NCI-H524 (cell line): Measurements from ENCODE around the gene BCAS3.

Experiments
- DNase-seq, 2 experiments: peaks; one replicate each; lab custom pipeline; 2025; lab: John Stamatoyannopoulos, UW

The BCAS3 gene

DNA sequence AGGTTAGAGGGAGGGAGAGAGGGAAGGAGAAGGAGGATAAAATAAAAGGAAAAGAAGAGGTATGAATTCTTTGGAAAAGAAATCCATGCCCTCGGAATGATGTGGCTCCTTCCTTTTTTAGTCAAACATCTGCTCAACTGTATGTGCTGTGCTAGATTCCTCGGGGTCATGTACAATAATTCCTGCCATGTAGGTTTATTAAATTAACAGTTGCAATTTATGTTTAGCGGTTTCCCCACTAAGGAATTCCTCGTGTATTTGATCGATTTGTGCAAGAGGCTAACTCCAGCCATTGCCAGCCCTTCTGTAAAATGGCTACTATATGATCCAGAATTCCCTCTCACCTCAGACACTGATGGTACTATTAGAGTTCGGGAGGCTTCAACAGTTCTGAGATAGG is 639.0 kb downstream of the BCAS3 start:
- no peak for DNase-seq

DNA sequence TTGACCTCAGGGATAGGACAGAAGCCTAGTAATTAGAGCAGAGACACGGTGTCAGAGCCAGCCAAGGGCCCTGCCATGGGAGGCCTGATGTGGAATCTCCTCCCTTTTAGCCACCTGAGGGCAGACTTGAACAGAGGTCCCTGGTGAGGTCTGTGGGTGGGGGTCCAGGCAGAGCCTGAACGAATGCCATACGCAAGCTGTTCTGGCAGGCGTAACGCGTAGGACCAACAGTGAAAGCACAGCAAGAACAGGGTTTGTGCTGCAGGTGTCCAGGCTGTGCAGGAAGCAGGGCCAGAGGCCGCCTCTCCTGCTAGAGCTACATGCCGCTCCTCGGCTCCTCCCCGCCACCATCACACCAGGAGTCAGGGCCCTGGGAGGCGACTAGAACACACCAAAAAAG is 640.1 kb downstream of the BCAS3 start:
- no peak for DNase-seq

GRCh38 chr17:61318684-61319098 is 641.0 kb downstream of the BCAS3 start:
- no peak for DNase-seq

DNA sequence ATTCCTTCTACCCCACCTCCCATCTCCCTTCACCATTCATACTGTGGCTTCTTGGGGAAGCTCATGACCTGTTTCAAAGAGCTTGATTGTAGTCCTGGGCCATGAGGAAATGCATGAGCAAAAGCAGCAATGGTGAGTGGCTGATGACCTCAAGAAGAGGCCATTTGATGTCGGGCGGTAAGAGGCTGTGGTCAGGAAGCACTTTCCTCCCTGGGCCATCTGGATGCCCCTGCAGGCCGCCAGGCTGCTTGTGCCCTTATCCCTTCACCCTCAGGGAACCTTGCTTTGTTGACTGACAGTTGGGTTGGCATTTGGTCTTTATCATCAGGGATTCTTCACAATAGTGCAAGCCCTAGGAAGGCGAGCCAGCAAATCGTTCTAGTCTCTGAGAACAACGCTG is 643.7 kb downstream of the BCAS3 start:
- DNase-seq, result no peak

DNA sequence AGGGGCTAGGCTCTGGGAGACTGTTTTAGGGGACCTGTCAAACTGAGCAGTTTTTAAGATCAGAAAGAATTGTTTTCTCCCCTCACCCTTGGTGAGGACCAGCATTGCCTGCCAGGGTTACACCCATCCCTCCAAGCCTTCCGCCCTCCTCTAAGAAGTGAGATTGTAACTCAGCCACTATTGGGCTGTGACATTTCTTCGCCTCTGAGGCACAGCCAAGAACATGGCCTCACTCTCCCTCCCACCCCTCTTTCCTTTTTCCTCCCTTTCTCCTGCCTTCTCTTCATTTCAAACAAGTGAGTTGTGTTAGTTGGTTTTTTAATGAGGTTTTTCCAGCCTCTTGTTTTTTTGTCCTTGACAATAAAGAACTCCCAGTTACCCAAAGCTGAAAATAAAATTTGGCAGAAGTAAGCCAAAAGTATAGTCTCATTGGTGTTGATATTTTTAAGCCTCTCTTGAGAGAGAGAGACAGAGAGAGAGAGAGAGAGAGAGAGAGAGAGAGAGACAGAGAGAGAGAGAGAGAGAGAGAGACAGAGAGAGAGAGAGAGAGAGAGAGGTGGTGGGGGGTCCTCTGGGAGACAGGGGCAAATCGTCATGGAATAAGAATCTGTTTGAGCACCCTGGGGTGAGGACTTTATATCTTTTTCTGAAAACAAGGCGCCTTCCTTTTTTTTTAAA is 644.8 kb downstream of the BCAS3 start:
- DNase-seq, result no peak

GRCh38 chr17:61323003-61323908 is 645.6 kb downstream of the BCAS3 start:
- DNase-seq, result no peak

DNA sequence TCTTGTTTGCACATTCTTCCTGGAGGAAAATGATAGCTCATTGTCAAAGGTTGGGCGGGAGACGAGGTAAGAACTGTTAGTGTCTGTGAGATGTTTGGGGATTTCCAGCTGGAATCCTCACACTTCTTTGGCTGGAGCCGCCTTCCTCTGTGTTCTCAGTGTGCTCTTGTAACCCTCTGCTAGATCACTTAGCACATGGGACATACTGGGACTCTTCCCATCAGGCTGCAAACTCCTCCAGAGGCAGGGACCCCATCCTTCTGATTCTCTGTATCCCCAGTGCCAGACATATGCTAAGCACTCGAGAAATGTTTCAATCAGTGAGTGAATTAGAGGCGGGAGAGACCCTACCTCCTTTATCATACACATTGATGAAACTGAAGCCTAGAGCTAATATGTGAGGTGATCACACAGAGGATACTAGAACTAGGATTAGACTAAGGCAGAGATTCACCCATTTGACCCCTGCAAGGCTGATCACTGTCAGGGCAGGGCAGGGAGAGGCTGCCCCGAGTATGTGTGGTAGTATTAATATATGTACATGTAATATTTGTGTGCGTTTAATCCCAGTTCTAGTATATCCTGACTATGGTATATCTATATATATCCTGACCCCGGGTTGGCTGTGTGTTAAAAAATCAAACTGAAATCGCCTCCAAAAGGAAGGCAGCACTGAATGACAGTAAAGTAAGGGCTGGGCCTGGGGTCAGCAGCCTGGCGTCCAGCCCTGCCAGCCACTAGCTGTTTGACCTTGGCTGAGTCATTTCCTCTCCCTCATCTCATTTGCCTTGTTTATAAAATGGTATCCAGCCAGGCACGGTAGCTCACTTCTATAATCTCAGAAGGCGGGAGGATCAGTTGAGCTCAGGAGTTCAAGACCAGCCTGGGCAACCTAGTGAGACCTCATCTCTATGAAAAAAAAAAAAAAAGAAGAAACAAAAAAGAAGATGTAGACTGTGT is 646.5 kb downstream of the BCAS3 start:
- no peak for DNase-seq

GRCh38 chr17:61324950-61325349 is 647.3 kb downstream of the BCAS3 start:
- no peak for DNase-seq

DNA sequence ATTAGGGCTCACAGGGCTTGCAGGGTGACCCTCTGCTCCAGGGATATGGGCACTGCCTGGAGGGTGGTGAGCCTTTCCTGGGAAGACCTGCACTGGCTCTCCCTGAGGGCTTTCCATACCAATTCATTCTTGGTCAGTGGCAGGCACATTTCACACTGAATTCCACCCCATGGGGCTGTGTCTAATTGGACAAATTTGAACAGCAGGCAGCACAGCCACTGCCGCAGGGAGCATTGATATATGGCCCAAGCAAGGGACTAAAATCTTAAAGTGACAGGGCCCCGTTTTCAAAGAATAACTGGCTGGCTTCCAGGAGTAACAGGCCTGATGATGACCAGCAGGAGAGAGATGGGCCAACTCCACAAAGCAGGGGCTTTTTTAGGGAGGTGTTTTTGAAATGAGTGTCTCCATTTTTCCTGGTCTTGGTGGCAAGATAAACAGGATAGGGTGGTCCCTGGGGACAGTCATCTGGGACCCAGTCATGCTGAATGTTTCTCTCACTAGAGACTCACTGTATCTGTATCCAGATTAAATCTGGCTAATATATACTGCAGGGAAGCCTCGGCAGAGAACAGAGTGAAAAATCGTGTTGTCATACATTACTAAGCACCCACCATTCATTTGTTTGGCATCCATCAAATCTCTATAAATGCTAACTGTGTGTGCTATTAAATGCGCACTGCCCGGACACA is 647.9 kb downstream of the BCAS3 start:
- no peak for DNase-seq

- no peak for DNase-seq
Observed at GRCh38 chr17:61326330-61326729, 648.7 kb downstream of the BCAS3 start.

DNA sequence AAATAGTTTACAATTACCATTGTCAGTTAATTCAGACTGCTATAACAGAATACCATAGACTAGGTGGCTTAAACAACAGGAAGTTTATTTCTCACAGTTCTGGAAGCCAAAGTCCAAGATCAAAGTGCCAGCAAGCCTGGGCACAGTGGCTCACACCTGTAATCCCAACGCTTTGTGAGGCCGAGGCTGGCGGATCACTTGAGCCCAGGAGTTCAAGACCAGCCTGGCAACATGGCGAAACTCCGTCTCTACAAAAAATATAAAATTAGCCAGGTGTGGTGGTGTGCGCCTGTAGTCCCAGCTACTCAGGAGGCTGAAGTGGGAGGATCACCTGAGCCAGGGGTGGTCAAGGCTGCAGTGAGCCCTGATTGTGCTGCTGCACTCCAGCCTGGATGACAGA is 650.7 kb downstream of the BCAS3 start:
- no peak for DNase-seq

GRCh38 chr17:61330174-61331150 is 652.8 kb downstream of the BCAS3 start:
- no peak for DNase-seq

DNA sequence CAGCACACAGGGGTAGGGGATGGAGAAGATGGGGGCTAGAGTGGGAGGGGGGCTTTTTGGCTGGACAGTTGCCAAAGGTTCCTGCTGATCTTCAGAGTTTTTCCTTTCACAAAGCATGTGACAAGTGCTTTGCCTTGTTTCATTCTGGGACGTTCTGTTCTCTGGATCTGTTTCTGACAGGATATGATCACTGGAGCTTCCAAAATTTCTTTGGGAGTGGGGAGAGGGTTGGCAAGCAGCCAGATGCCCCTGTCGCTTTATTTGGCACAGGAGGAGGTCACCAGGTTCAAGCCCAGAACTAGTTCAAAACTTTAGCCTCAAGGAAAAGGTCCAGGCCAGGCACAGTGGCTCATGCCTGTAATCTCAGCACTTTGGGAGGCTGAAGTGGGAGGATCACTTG is 653.5 kb downstream of the BCAS3 start:
- no peak for DNase-seq

DNA sequence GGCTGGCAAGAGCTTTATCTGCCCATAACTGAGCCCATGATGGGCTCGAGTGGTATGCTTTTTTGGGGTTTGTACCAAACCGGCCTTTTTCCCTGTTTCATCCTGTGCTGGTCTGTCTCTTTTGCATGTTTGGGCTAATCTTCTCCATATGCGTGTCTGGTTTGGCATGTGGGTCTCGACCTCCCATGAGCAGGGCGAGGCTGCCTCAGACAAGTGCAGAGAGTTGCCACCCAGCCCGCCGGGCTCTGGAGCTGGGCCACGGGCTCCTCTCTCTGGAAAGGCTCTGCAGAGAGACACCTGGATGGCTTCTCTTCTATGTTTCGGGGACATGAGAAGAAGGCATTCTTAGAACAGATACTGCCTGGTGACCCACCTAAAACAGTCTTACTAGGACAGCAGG is 654.2 kb downstream of the BCAS3 start:
- DNase-seq, result no peak

DNA sequence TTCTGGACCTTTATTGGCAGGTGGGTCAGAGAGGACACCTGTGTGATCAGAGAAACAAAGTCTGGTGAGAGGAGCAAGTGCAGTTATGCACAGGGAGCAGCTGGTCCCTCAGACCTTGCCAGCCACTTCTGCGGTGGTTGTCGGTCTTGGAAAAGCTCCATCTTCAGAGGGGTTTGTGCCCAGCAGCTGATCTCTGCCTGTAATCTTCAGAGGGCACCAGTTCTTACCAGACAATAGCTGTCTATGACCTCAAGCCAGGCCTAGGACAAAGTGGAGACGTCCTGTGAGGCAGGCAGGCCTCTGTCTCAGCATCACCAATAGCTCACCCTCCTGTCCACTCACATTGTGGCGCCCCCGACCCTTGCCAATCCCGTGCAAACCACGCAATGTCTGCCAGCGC is 655.5 kb downstream of the BCAS3 start:
- DNase-seq, result no peak

- no peak for DNase-seq
Observed at GRCh38 chr17:61334673-61335072, 657.0 kb downstream of the BCAS3 start.

GRCh38 chr17:61335105-61335844 is 657.6 kb downstream of the BCAS3 start:
- no peak for DNase-seq

- DNase-seq, result peak; percentile 91 to 99
Observed at GRCh38 chr17:61335845-61336655, 658.4 kb downstream of the BCAS3 start.

- no peak for DNase-seq
Observed at GRCh38 chr17:61337290-61337689, 659.6 kb downstream of the BCAS3 start.
